ENCODE results near the gene ZNF501.

Gene ZNF501

DNA sequence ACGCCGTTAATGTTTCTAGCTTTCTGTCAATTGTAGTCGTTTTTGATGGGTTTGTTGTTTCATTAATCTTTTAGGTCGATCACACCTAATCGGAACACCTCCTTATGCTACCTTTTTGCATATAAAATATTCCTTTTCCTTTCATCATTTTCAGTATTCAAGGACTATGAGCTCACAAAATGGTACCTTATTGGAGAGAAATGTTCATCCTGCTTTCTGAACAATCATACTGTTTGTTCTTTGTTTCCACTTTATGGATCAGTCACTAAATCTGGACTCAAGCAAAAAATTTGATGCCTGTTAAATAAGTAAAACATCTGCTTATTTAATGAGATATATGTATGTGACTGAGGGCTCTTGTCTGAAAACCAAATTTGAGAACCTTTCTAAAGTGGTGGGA lies 33.3 kb downstream of the ZNF501 start:
- Histone ChIP-seq H3K27ac (ENCODE audit: low read depth, low read length, poor library complexity, severe bottlenecking) (peak overlapping the region; percentile 56), H3F3A (ENCODE audit: insufficient read depth, low read length) (no peaks in the 10 kb centered on the region), H4K20me1 (ENCODE audit: insufficient read depth, low read length) (no peaks in the 10 kb centered on the region), H3K9me3 (ENCODE audit: low read length) (peaks cover 19% of the 10 kb centered on the region), H2AFZ (ENCODE audit: low read length) (no peak overlapping the region), H3K9me2 (ENCODE audit: low read depth, low read length) (no peaks in the 10 kb centered on the region), H3K9ac (ENCODE audit: low read length) (peak overlapping the region; percentile 94), H3K79me2 (ENCODE audit: insufficient read depth, low read length) (peaks cover 59% of the 10 kb centered on the region), H3K4me1 (ENCODE audit: insufficient read depth, low read length, severe bottlenecking) (peaks cover 11% of the 10 kb centered on the region), H3K4me3 (ENCODE audit: low read depth, low read length, poor library complexity, severe bottlenecking) (peak overlapping the region; percentile 95), H3K4me2 (ENCODE audit: low read length) (peak overlapping the region; percentile 82), H3K36me3 (ENCODE audit: insufficient read depth, low read length) (peaks cover 65% of the 10 kb centered on the region), H3K27me3 (ENCODE audit: insufficient read depth, low read length) (no peaks in the 10 kb centered on the region)
- TF ChIP-seq, protein P1, sequence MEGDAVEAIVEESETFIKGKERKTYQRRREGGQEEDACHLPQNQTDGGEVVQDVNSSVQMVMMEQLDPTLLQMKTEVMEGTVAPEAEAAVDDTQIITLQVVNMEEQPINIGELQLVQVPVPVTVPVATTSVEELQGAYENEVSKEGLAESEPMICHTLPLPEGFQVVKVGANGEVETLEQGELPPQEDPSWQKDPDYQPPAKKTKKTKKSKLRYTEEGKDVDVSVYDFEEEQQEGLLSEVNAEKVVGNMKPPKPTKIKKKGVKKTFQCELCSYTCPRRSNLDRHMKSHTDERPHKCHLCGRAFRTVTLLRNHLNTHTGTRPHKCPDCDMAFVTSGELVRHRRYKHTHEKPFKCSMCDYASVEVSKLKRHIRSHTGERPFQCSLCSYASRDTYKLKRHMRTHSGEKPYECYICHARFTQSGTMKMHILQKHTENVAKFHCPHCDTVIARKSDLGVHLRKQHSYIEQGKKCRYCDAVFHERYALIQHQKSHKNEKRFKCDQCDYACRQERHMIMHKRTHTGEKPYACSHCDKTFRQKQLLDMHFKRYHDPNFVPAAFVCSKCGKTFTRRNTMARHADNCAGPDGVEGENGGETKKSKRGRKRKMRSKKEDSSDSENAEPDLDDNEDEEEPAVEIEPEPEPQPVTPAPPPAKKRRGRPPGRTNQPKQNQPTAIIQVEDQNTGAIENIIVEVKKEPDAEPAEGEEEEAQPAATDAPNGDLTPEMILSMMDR (IDR thresholded peaks at IDR 0.05; ENCODE audit: low read length), result no peak
- TF ChIP-seq EZH2 (IDR thresholded peaks at IDR 0.05; ENCODE audit: borderline replicate concordance, low read length), result no peak

DNA sequence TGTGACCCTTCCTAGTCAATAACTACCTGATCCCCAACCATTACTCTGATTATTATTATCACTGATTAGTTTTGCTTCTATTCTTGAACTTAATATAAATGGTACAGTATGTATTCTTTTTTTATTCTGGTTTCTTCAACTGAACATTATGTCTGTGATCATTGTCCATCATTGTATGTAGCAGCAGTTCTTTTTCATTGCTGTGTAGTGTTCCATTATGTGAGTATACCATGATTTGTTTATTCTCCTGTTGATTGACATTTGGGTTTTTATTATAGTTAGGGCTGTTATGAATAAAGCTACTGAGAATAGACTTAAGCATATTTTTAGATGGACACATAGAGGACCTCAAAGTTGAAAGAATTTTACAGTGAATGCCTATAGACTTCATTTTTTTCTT lies 34.8 kb downstream of the ZNF501 start:
- peaks cover 64% of the 10 kb centered on the region for H3K36me3 ChIP-seq (ENCODE audit: insufficient read depth, low read length)
- H2AFZ ChIP-seq (ENCODE audit: low read length), result no peak overlapping the region
- H3K4me1 ChIP-seq (ENCODE audit: insufficient read depth, low read length, severe bottlenecking), result peaks cover 11% of the 10 kb centered on the region
- H3K27me3 ChIP-seq (ENCODE audit: insufficient read depth, low read length), result no peaks in the 10 kb centered on the region
- no peaks in the 10 kb centered on the region for H3K9me2 ChIP-seq (ENCODE audit: low read depth, low read length)
- H4K20me1 ChIP-seq (ENCODE audit: insufficient read depth, low read length), result no peaks in the 10 kb centered on the region
- H3K4me3 ChIP-seq (ENCODE audit: low read depth, low read length, poor library complexity, severe bottlenecking), result no peak overlapping the region
- no peak overlapping the region for H3K4me2 ChIP-seq (ENCODE audit: low read length)
- H3K9ac ChIP-seq (ENCODE audit: low read length), result no peak overlapping the region
- H3K9me3 ChIP-seq (ENCODE audit: low read length), result peaks cover 12% of the 10 kb centered on the region
- TF ChIP-seq EZH2 (IDR thresholded peaks at IDR 0.05; ENCODE audit: borderline replicate concordance, low read length), result no peak
- TF ChIP-seq, protein P1 (IDR thresholded peaks at IDR 0.05; ENCODE audit: low read length), result no peak
- H3K27ac ChIP-seq (ENCODE audit: low read depth, low read length, poor library complexity, severe bottlenecking), result no peak overlapping the region
- no peaks in the 10 kb centered on the region for H3F3A ChIP-seq (ENCODE audit: insufficient read depth, low read length)
- peaks cover 63% of the 10 kb centered on the region for H3K79me2 ChIP-seq (ENCODE audit: insufficient read depth, low read length)

DNA sequence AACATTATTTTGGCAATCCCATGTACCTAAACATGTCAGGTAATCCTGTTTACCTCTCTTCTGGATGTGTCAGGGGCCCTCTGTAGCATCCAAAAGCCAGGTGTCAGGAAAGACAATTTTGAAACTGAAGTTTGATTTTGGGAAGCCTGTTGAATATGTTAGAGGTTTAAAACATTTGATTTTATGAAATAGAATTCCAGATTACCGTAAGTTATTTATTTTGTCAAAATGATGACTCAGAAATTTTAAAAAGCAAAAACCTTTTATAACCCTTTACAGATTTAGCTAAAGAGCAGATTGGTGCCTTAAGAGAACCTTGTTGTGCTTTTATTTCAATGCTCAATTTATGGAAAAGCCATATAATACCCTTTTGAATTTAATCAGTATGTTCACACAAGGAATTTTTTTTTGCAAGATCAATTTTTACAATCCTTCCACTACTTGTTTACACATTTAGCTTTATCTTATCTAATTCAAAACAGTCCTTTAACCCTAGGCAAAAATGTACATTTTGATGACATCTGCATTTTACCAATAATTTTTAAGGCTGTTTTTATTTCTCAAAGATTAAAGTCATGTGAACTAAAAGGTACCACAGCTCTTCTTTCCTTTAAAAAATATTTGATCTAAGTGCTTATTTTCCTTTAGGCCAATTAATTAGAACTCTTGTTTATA lies 42.1 kb downstream of the ZNF501 start:
- Histone ChIP-seq H3F3A (ENCODE audit: insufficient read depth, low read length) (no peaks in the 10 kb centered on the region; the same call in 1 of the 2 replicates), H4K20me1 (ENCODE audit: insufficient read depth, low read length) (no peaks in the 10 kb centered on the region), H3K36me3 (ENCODE audit: insufficient read depth, low read length) (peaks cover 97% of the 10 kb centered on the region), H3K4me2 (ENCODE audit: low read length) (no peak overlapping the region), H3K4me3 (ENCODE audit: low read depth, low read length, poor library complexity, severe bottlenecking) (no peak overlapping the region), H3K27ac (ENCODE audit: low read depth, low read length, poor library complexity, severe bottlenecking) (no peak overlapping the region), H3K9me2 (ENCODE audit: low read depth, low read length) (no peaks in the 10 kb centered on the region), H3K9ac (ENCODE audit: low read length) (no peak overlapping the region), H3K9me3 (ENCODE audit: low read length) (peaks cover 25% of the 10 kb centered on the region), H2AFZ (ENCODE audit: low read length) (no peak overlapping the region), H3K4me1 (ENCODE audit: insufficient read depth, low read length, severe bottlenecking) (no peaks in the 10 kb centered on the region), H3K27me3 (ENCODE audit: insufficient read depth, low read length) (no peaks in the 10 kb centered on the region), H3K79me2 (ENCODE audit: insufficient read depth, low read length) (peaks cover 28% of the 10 kb centered on the region; the same call in 1 of the 2 replicates)
- no peak for TF ChIP-seq EZH2 (IDR thresholded peaks at IDR 0.05; ENCODE audit: borderline replicate concordance, low read length)
- TF ChIP-seq, protein P1 (IDR thresholded peaks at IDR 0.05; ENCODE audit: low read length), result no peak
